PFSK-1 (cell line): ENCODE measurements around the gene SELENOF.

ENCODE experiments used
- POLR2AphosphoS5 ChIP-seq: IDR thresholded peaks from 2 replicates; pipeline ENCODE4 v1.6.1; 2012; ENCODE audit warnings: low read depth, mild to moderate bottlenecking, control low read depth, low read length, moderate library complexity
- SIN3A ChIP-seq: IDR thresholded peaks from 2 replicates; pipeline ENCODE4 v1.6.1; 2012; ENCODE audit warnings: mild to moderate bottlenecking, low read length, moderate library complexity, borderline replicate concordance; ENCODE audit not compliant: insufficient read depth
- TAF1 ChIP-seq: IDR thresholded peaks from 2 replicates; pipeline ENCODE4 v1.6.1; 2012; ENCODE audit warnings: low read length, control low read depth, borderline replicate concordance; ENCODE audit not compliant: insufficient read depth
- TF ChIP-seq, protein P1 (sequence below), 2 experiments: IDR thresholded peaks; 2 replicates each; pipeline versions ENCODE4 v1.6.1 to v1.8.0; 2011 to 2012; ENCODE audit warnings: low read depth in 2 of 2, low read length in 2 of 2, control low read depth in 1 of 2, inconsistent platforms in 1 of 2, mild to moderate bottlenecking in 1 of 2, moderate library complexity in 1 of 2; ENCODE audit not compliant: insufficient read depth in 1 of 2

DNA sequence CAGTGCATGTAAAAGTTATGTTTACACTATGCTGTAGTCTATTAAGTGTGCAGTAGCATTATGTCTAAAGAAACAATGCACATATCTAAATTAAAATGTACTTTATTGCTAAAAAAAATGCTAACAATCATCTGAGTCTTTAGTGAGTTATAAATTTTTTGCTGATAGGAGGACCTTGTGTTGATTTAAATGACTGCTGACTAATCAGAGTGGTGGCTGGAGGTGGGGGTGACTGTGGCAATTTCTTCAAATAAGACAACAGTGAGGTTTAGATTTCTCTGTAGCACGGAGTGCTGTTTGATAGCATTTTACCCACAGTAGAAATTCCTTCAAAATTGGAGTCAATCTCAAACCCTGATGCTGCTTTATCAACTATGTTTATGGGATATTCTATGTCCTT lies 37.5 kb upstream of the SELENOF start:
- TF ChIP-seq POLR2AphosphoS5 = no peak
- TF ChIP-seq SIN3A = no peak
- TF ChIP-seq, protein P1, sequence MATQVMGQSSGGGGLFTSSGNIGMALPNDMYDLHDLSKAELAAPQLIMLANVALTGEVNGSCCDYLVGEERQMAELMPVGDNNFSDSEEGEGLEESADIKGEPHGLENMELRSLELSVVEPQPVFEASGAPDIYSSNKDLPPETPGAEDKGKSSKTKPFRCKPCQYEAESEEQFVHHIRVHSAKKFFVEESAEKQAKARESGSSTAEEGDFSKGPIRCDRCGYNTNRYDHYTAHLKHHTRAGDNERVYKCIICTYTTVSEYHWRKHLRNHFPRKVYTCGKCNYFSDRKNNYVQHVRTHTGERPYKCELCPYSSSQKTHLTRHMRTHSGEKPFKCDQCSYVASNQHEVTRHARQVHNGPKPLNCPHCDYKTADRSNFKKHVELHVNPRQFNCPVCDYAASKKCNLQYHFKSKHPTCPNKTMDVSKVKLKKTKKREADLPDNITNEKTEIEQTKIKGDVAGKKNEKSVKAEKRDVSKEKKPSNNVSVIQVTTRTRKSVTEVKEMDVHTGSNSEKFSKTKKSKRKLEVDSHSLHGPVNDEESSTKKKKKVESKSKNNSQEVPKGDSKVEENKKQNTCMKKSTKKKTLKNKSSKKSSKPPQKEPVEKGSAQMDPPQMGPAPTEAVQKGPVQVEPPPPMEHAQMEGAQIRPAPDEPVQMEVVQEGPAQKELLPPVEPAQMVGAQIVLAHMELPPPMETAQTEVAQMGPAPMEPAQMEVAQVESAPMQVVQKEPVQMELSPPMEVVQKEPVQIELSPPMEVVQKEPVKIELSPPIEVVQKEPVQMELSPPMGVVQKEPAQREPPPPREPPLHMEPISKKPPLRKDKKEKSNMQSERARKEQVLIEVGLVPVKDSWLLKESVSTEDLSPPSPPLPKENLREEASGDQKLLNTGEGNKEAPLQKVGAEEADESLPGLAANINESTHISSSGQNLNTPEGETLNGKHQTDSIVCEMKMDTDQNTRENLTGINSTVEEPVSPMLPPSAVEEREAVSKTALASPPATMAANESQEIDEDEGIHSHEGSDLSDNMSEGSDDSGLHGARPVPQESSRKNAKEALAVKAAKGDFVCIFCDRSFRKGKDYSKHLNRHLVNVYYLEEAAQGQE (IDR thresholded peaks at IDR 0.05; ENCODE audit: insufficient read depth in 1 of 2, low read depth in 2 of 2, low read length in 2 of 2) = no peak
- TF ChIP-seq TAF1 = no peak
